AG04449 (cell line): ENCODE data around the gene PRLHR.
A peak's percentile ranks its signal among the peaks of the same experiment; 100 is the strongest.

Source experiments
- CTCF ChIA-PET: fragments of 350-600 bp; formaldehyde crosslinking; extraction: SDS; loops from one replicate; lab custom pipeline; 2021; ENCODE audit warnings: antibody characterized with exemption; lab: Yijun Ruan, JAX
- POLR2A ChIA-PET: fragments of 400-600, 350-600 bp; formaldehyde crosslinking; extraction: SDS; loops from one replicate; lab custom pipeline; 2020; ENCODE audit warnings: antibody characterized with exemption, inconsistent platforms; lab: Yijun Ruan, JAX
- DNase-seq: peaks from one replicate; pipeline ENCODE4 v3.0.0-alpha.2; 2010; ENCODE audit warnings: low read depth, low spot score
- H3K4me3 ChIP-seq: 2 replicates; pipeline ENCODE4 v1.5.1; 2011; ENCODE audit warnings: low read depth, mild to moderate bottlenecking, control low read depth, low read length
- TF ChIP-seq, protein P1 (sequence below): IDR thresholded peaks from one replicate; pipeline ENCODE4 v1.5.1; 2011; ENCODE audit warnings: mild to moderate bottlenecking, moderate library complexity, low read length, control low read depth, inconsistent platforms; ENCODE audit not compliant: insufficient read depth; ENCODE audit errors: missing control alignments

The PRLHR gene

DNA sequence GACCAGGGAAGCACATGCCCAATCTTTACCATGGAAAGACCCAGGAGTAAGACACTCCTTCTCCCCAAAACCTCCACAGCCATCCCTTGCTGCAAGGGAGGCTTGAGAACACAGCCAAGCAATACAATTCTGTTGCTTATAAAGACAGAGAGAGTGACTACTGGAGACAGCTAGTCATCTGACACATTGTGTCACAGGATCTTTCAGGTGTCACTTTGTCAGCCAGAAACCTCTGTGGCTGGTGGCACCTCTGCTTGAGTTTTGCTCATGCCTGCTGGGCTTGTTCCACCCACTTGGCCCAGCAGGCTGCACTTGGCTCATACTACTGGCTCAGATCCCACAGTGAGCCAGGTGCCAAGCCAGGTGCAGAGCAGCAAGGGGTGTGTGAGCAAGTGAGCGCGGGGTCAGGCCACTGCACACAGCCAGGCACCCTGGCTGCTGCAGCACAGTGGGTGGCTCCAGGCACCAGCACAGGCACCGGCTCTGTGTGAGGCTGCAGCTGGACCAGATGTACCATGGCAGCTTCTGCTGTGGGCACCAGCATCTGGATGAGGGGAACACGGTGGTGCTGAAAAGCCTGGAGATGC is 12.4 kb upstream of the PRLHR start:
- ChIA-PET CTCF (no interaction called here), POLR2A (no interaction called here)
- TF ChIP-seq, protein P1, sequence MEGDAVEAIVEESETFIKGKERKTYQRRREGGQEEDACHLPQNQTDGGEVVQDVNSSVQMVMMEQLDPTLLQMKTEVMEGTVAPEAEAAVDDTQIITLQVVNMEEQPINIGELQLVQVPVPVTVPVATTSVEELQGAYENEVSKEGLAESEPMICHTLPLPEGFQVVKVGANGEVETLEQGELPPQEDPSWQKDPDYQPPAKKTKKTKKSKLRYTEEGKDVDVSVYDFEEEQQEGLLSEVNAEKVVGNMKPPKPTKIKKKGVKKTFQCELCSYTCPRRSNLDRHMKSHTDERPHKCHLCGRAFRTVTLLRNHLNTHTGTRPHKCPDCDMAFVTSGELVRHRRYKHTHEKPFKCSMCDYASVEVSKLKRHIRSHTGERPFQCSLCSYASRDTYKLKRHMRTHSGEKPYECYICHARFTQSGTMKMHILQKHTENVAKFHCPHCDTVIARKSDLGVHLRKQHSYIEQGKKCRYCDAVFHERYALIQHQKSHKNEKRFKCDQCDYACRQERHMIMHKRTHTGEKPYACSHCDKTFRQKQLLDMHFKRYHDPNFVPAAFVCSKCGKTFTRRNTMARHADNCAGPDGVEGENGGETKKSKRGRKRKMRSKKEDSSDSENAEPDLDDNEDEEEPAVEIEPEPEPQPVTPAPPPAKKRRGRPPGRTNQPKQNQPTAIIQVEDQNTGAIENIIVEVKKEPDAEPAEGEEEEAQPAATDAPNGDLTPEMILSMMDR: no peak
- no peak overlapping the region for H3K4me3 ChIP-seq
- no peak for DNase-seq

DNA sequence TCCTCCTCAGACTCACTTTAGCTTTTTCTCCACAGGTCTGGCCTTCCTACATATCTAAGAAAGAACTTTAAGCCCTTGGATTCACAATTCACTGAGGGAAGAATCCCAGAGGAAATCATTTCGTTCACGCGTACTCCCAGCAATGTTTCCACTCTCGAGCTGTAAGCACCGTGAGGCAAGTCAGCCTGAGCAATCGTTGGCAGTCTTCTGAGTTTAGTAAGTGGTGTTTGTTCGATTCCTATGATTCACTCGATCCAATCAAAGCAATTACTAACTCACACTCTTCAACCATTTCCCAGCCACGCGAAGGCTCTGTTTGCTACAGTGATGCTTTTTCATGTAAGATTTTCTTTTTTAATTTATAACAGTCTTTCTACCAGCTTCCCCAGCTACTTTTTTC is 10.2 kb upstream of the PRLHR start:
- POLR2A ChIA-PET: no interaction called here
- no peak overlapping the region for H3K4me3 ChIP-seq
- CTCF ChIA-PET: interaction anchor here (1.0 to 1.2 kb wide), 3 partner anchors 63 to 117 kb away, joined by 3 read pairs; no protein-coding TSS in a partner anchor
- DNase-seq: no peak
- TF ChIP-seq, protein P1: no peak

DNA sequence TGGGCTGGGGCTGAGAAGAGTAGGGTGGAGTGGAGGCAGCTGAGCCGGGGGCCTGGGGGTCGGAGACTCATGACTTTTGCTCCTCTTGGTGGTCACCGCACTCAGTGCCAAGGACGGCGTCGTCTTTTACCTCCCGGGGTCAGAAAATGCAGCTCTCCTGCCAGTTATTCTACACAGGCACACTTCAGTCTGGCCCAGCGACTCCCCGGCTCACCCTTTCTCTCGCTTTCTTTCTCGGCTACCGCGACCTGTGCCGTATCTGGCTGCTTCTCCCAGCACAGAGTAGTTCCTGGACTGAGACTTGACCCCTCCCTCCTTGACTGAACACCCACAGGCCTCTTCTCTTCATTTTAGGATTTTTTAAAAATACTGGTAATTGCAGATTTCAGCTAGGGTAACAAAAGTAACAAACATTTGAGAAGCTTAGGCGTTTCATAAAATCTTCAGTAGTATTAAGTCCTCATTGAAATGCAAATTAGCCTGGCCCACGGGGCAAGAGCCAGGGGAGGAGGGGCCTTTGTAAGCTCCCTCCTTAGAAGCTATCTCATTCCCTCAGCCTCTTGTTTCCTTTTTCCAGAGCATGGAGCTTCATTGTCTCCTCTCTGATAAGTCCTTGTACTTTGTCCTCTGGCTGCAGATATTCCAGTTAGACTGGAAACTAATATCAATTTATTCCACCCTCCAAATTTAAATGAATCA is 1.1 kb upstream of the PRLHR start:
- H3K4me3 ChIP-seq: no peak overlapping the region
- DNase-seq: no peak
- TF ChIP-seq, protein P1: no peak
- CTCF ChIA-PET: no interaction called here
- POLR2A ChIA-PET: no interaction called here

DNA sequence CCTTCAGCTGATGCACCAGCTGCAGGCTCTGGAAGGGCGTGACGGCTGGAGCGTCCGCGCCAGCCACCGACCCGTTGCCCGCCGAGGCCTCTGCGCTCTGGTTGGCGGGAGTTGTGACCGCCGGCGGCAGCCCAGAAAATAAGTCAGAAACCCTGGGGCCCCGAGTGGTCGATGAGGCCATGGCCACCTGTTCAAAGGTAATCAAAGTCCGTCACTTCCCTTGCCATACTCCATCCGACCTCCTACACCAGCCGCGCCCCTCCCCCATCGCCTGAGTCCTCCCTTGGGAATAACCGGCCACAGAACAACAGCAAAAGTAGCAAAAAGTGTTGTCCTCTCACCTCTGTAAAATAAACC is 406 bp downstream of the PRLHR start:
- no peak overlapping the region for H3K4me3 ChIP-seq
- DNase-seq: no peak
- CTCF ChIA-PET: interaction anchor here (0.6 to 2.2 kb wide), 4 partner anchors 26 to 128 kb away, joined by 3 to 10 read pairs (median 6); no protein-coding TSS in a partner anchor
- POLR2A ChIA-PET: no interaction called here
- TF ChIP-seq, protein P1: no peak

DNA sequence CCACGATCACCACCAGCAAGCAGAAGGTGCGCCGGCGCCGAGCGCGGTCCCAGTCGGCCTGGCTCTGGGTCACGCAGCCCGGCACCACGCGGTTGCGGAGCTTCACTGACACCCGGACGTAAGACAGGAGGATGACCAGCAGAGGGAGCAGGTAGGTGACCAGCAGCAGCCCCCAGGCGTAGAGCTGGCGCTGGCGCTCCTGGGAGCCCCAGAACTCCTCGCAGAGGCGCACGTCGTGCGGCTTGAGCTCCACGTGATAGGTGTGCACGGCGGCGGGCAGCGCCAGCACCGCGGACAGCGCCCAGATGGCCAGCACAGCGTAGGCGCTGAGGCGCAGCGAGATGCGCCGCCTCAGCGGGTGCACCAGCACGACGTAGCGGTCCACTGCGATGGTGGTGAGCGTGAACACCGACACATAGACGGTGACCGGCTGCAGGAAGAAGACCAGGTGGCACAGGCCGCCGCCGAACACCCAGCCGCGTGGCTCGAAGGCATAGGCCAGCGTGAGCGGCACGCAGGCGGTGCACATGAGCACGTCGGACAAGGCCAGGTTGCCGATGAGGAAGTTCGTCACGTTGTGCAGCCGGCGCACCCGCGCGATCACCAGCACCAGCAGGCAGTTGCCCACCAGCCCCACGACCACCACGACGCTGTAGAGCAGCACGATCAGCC is 920 bp downstream of the PRLHR start:
- no peak overlapping the region for H3K4me3 ChIP-seq
- POLR2A ChIA-PET: interaction anchor here (0.8 kb wide), 1 partner anchor 191 kb away, joined by 3 read pairs; no protein-coding TSS in a partner anchor
- TF ChIP-seq, protein P1: peak; percentile 44
- CTCF ChIA-PET: interaction anchor here (0.6 to 2.2 kb wide), 4 partner anchors 26 to 128 kb away, joined by 3 to 10 read pairs (median 6); no protein-coding TSS in a partner anchor
- DNase-seq: no peak
